HEK293T (cell line): ENCODE data around the gene MYO5B.

ENCODE experiments used
- ARNT ChIP-seq: fragments of 450-650 bp; IDR thresholded peaks from 2 replicates; pipeline ENCODE4 v1.6.1; 2017; ENCODE audit warnings: mild to moderate bottlenecking
- BHLHE40 ChIP-seq: fragments of 450-650 bp; IDR thresholded peaks from 2 replicates; pipeline ENCODE4 v1.6.1; 2016; ENCODE audit warnings: mild to moderate bottlenecking, moderate library complexity, borderline replicate concordance
- CTBP1 ChIP-seq: fragments of 450-650 bp; IDR thresholded peaks from 2 replicates; pipeline ENCODE4 v1.6.1; 2016; ENCODE audit warnings: borderline replicate concordance
- ELF4 ChIP-seq: fragments of 450-650 bp; IDR thresholded peaks from 2 replicates; pipeline ENCODE4 v1.6.1; 2017; ENCODE audit warnings: antibody characterized with exemption
- FOXA1 ChIP-seq: fragments of 450-650 bp; IDR thresholded peaks from 2 replicates; pipeline ENCODE4 v1.6.1; 2016; ENCODE audit warnings: mild to moderate bottlenecking
- FOXK2 ChIP-seq: fragments of 450-650 bp; IDR thresholded peaks from 2 replicates; pipeline ENCODE4 v1.6.1; 2016; ENCODE audit warnings: mild to moderate bottlenecking
- L3MBTL2 ChIP-seq: fragments of 450-650 bp; conservative IDR thresholded peaks from 2 replicates; pipeline ENCODE4 v1.6.1; 2016; ENCODE audit warnings: mild to moderate bottlenecking
- LEF1 ChIP-seq: fragments of 450-650 bp; IDR thresholded peaks from 2 replicates; pipeline ENCODE4 v1.6.1; 2017; ENCODE audit warnings: mild to moderate bottlenecking, borderline replicate concordance
- NFRKB ChIP-seq: fragments of 450-650 bp; IDR thresholded peaks from 2 replicates; pipeline ENCODE4 v1.6.1; 2016; ENCODE audit warnings: mild to moderate bottlenecking, moderate library complexity
- SP1 ChIP-seq: fragments of 450-650 bp; IDR thresholded peaks from 2 replicates; pipeline ENCODE4 v1.6.1; 2017
- SUZ12 ChIP-seq: fragments of 450-650 bp; IDR thresholded peaks from 2 replicates; pipeline ENCODE4 v1.6.1; 2016; ENCODE audit warnings: mild to moderate bottlenecking
- ZNF384 ChIP-seq: fragments of 450-650 bp; IDR thresholded peaks from 2 replicates; pipeline ENCODE4 v1.6.1; 2016

- TF ChIP-seq SP1: no peak
- no peak for TF ChIP-seq ARNT
- no peak for TF ChIP-seq NFRKB
- TF ChIP-seq SUZ12: no peak
- TF ChIP-seq FOXA1: no peak
- TF ChIP-seq FOXK2: no peak
- no peak for TF ChIP-seq LEF1
- TF ChIP-seq ELF4: no peak
- no peak for TF ChIP-seq CTBP1
- no peak for TF ChIP-seq BHLHE40
- no peak for TF ChIP-seq L3MBTL2
- no peak for TF ChIP-seq ZNF384
Measured at GRCh38 chr18:50190926-50191325, 4.0 kb downstream of the MYO5B start.
